ENCODE data around the gene KIF4A. TPM values are rescaled to one million over a fixed set of nuclear protein-coding genes. Genes with fewer than 3 reads are reported as not detected.
A peak's percentile ranks its signal among the peaks of the same experiment; 100 is the strongest.

Gene KIF4A
- total RNA-seq, 2 donors from 2014 or later = 27.6 to 40.6 TPM

- H3K4me3 ChIP-seq (ENCODE audit: low read length) = peak overlapping the region; percentile 87
- 37 to 64% methylated on average over 4 to 17 of the region's 17 CpGs for WGBS, 2 experiments (ENCODE audit: insufficient coverage in 1 of 2, insufficient read length in 1 of 2)
Measured at GRCh38 chrX:70434914-70435586, 145.1 kb downstream of the KIF4A start.

GRCh38 chrX:70436343-70436742 lies 146.4 kb downstream of the KIF4A start:
- Histone ChIP-seq H3K4me3 (ENCODE audit: low read length) (no peak overlapping the region), H3K36me3 (ENCODE audit: control insufficient read depth, insufficient read depth, low read length) (no peaks in the 10 kb centered on the region), H3K27ac (ENCODE audit: low read depth, low read length) (no peak overlapping the region), H3K27me3 (ENCODE audit: control insufficient read depth, insufficient read depth, low read length, poor library complexity, severe bottlenecking) (peaks cover 7% of the 10 kb centered on the region), H3K9ac (ENCODE audit: extremely low read depth, low read length, poor library complexity, severe bottlenecking) (no peak overlapping the region), H3K4me1 (ENCODE audit: control insufficient read depth, insufficient read depth, low read length) (no peaks in the 10 kb centered on the region), H3K9me3 (ENCODE audit: control insufficient read depth, low read length) (no peaks in the 10 kb centered on the region)
- DNase-seq = peak; percentile 84
- H3K4me1 Mint-ChIP-seq = peaks cover 5% of the 10 kb centered on the region
- H3K9me3 Mint-ChIP-seq = peaks cover 74% of the 10 kb centered on the region
- H3K36me3 Mint-ChIP-seq (ENCODE audit: low read depth) = no peaks in the 10 kb centered on the region
- TF ChIP-seq CTCF (conservative IDR thresholded peaks at IDR 0.05) = peak; percentile 68
- peaks cover 21% of the 10 kb centered on the region for H3K27me3 Mint-ChIP-seq (ENCODE audit: insufficient read depth)
- no peak overlapping the region for H3K27ac Mint-ChIP-seq
- no peak overlapping the region for H3K4me3 Mint-ChIP-seq
- WGBS, 2 experiments (ENCODE audit: insufficient coverage in 1 of 2, insufficient read length in 1 of 2) = 20 to 27% methylated on average over 1 to 16 of the region's 16 CpGs

More at GRCh38 chrX:70434914-70435586, 145.1 kb downstream of the KIF4A start:
- Histone ChIP-seq H3K4me1 (ENCODE audit: control insufficient read depth, insufficient read depth, low read length) (no peaks in the 10 kb centered on the region), H3K27me3 (ENCODE audit: control insufficient read depth, insufficient read depth, low read length, poor library complexity, severe bottlenecking) (no peaks in the 10 kb centered on the region), H3K36me3 (ENCODE audit: control insufficient read depth, insufficient read depth, low read length) (no peaks in the 10 kb centered on the region), H3K9ac (ENCODE audit: extremely low read depth, low read length, poor library complexity, severe bottlenecking) (no peak overlapping the region), H3K27ac (ENCODE audit: low read depth, low read length) (no peak overlapping the region), H3K9me3 (ENCODE audit: control insufficient read depth, low read length) (no peaks in the 10 kb centered on the region)
- peaks cover 74% of the 10 kb centered on the region for H3K9me3 Mint-ChIP-seq
- H3K36me3 Mint-ChIP-seq (ENCODE audit: low read depth) = no peaks in the 10 kb centered on the region
- peaks cover 13% of the 10 kb centered on the region for H3K27me3 Mint-ChIP-seq (ENCODE audit: insufficient read depth)
- peak overlapping the region; percentile 81 for H3K4me3 Mint-ChIP-seq
- TF ChIP-seq CTCF (conservative IDR thresholded peaks at IDR 0.05) = no peak
- no peak for DNase-seq
- peaks cover 5% of the 10 kb centered on the region for H3K4me1 Mint-ChIP-seq
- H3K27ac Mint-ChIP-seq = no peak overlapping the region

- H3K9me3 ChIP-seq (ENCODE audit: control insufficient read depth, low read length) = no peaks in the 10 kb centered on the region
- Mint-ChIP-seq H3K36me3 (ENCODE audit: low read depth) (no peaks in the 10 kb centered on the region), H3K9me3 (peaks cover 77% of the 10 kb centered on the region), H3K4me1 (peaks cover 5% of the 10 kb centered on the region), H3K4me3 (no peak overlapping the region), H3K27ac (no peak overlapping the region), H3K27me3 (ENCODE audit: insufficient read depth) (peaks cover 27% of the 10 kb centered on the region)
- H3K27me3 ChIP-seq (ENCODE audit: control insufficient read depth, insufficient read depth, low read length, poor library complexity, severe bottlenecking) = peaks cover 8% of the 10 kb centered on the region
- no peak for DNase-seq
- H3K4me3 ChIP-seq (ENCODE audit: low read length) = no peak overlapping the region
- TF ChIP-seq CTCF (conservative IDR thresholded peaks at IDR 0.05) = no peak
- 54% methylated on average over 2 of the region's 2 CpGs; no CpG with 5 or more reads in 1 of the 2 experiments for WGBS, 2 experiments (ENCODE audit: insufficient coverage in 1 of 2, insufficient read length in 1 of 2)
- no peaks in the 10 kb centered on the region for H3K36me3 ChIP-seq (ENCODE audit: control insufficient read depth, insufficient read depth, low read length)
- H3K27ac ChIP-seq (ENCODE audit: low read depth, low read length) = no peak overlapping the region
- no peaks in the 10 kb centered on the region for H3K4me1 ChIP-seq (ENCODE audit: control insufficient read depth, insufficient read depth, low read length)
- no peak overlapping the region for H3K9ac ChIP-seq (ENCODE audit: extremely low read depth, low read length, poor library complexity, severe bottlenecking)
Measured at GRCh38 chrX:70437011-70437410, 147.1 kb downstream of the KIF4A start.
